GM12872 (cell line): ENCODE results near the gene EZR.

Experiments
- TF ChIP-seq, protein P1 (sequence below): IDR thresholded peaks from 3 replicates; pipeline ENCODE4 v1.5.1; 2011; ENCODE audit warnings: low read depth, mild to moderate bottlenecking, low read length, moderate library complexity; ENCODE audit not compliant: insufficient read depth

The EZR gene

DNA sequence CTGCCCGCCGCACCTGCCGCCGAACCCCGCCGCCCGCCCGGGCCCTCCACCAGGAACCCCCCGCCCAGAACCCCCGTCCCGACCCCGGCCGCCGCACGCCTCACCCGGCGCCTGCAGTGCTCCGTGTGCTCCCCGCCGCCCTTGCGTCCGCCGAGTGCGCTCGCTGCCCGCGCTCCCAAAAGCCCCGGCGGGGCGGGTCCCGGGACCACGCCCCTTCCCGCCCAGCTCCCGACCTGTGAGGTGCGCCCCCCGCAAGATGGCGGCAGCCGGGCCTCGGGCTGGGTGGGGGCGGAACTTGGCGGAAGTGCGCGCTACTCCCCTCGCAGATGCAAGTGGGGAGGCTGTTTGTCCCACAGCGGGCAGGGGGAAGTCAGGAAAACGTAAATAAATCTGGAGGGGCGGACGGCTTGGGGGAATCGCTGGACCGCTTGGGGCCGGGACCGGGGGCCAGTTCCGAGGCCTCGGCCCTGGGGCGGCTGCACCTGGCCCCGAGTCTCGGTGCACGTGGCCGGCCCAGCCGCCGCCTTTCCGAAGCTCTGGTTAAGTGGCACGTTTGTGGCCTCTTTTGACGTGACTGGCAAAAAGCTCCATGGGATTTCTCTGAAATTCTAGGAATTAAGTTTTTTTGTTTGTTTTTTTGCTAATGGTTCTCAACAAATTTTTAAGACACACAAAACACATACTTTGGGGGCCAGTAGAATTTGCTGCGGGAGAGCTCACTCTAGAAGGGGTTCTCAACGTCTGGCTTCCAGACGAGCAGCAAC is at the start of gene EZR:
EZR (minus strand) TSS at position 156 of the 764 bp plus-strand sequence. CDS start 1,275 bp downstream, outside the sequence.
- TF ChIP-seq, protein P1, sequence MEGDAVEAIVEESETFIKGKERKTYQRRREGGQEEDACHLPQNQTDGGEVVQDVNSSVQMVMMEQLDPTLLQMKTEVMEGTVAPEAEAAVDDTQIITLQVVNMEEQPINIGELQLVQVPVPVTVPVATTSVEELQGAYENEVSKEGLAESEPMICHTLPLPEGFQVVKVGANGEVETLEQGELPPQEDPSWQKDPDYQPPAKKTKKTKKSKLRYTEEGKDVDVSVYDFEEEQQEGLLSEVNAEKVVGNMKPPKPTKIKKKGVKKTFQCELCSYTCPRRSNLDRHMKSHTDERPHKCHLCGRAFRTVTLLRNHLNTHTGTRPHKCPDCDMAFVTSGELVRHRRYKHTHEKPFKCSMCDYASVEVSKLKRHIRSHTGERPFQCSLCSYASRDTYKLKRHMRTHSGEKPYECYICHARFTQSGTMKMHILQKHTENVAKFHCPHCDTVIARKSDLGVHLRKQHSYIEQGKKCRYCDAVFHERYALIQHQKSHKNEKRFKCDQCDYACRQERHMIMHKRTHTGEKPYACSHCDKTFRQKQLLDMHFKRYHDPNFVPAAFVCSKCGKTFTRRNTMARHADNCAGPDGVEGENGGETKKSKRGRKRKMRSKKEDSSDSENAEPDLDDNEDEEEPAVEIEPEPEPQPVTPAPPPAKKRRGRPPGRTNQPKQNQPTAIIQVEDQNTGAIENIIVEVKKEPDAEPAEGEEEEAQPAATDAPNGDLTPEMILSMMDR, result no peak

GRCh38 chr6:158868122-158868480 is 48.9 kb upstream of the EZR start:
- TF ChIP-seq, protein P1, result no peak

DNA sequence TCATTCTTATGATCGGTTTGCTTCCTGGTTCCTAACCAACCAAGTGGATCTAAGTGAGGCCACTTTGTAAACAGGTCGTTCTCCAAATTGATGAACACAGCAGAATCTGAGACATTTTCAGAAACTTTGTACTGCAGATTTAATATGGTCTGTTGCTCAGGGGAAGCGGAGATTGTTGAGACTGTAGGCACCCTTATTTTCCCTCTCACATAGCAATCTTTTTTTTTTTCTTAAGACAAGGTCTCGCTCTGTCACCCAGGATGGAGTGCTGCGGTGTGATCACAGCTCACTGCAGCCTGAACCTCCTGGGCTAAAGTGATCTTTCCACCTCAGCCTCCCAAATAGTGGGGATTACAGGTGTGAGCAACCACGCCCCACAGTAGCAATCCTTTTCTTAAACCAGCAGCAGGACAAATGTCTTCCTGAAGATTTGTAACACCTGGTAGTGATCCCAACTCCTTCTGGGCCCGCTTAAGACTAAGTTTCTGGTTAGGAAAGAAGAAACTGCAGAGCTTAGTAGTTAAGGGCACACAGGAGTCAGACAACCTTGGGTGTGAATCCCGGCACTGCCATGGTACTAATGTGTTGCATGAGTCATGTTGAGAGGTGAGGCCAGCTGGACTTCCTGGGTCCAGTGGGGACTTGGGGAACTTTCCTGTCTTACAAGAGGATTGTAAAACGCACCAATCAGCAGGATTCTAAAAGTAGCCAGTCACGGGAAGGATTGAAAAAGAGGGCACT is 48.4 kb upstream of the EZR start:
- TF ChIP-seq, protein P1, result no peak

DNA sequence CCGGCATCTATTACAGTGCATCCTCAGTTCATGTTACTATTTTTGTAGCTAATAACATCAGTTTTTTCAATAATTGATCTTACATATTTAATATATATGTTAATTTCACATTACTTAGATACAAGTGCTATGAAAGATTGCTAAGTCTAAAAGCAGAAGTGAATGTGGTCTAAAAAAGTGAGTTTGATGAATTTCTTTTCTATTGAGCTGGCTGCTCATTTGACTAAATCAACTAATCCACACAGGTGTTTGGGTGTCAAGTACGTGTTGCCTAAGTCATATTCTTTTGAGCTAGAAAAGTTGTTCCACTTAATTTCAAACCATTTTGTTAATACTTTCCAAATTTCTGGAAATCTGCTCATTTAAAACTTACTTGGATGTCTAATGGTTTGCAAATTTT is 46.6 kb upstream of the EZR start:
- TF ChIP-seq, protein P1, result no peak

GRCh38 chr6:158863646-158864045 is 44.5 kb upstream of the EZR start:
- TF ChIP-seq, protein P1, result no peak

DNA sequence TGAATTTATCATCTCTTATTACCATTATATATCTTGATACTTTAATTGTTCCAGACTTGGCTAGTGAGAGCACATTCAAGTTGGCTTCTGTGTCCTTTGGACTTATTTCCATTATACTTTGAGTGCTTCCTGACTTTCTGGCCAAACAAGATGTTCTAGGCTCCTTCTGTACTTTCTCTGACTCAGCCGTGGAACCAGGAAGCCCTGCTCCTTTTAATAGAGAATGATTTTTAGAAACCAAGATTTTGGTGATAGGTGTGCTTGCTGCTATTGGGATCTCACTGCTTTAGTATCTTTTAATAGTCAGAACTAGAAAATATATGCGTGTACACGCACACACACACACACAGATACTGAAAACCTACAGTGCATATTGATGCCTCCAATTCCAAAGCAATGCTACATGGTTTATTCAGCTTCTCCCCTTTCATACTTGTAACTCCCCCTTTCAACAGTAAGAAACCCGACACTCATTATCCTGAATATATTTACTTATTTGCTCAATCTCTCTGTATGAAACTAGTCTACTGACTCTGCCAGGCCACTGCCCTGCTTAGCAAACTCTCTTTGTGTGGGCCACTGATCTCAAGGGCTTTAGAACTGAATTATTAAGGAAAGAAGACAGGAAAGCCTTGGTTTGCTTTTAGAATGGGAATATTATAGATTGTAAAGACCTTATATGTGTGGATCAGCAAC is 42.7 kb upstream of the EZR start:
- TF ChIP-seq, protein P1, result no peak

GRCh38 chr6:158860279-158860865 is 41.2 kb upstream of the EZR start:
- TF ChIP-seq, protein P1, result no peak
